NCI-H82 treated with DMSO at 0.1 percent for 48 hours (cell line): ENCODE data around the gene ARHGAP21.
"Not testable (repeated sequence)": the region's sequence is repeated elsewhere in the genome, so short reads cannot be mapped to it uniquely, and the experiment has no call there.

Experiments used
- DNase-seq: peaks from one replicate; lab custom pipeline; 2025; ENCODE audit not compliant: unreplicated experiment; lab: John Stamatoyannopoulos, UW

Gene ARHGAP21

GRCh38 chr10:24723788-24724380 lies at the start of gene ARHGAP21:
Gene ARHGAP21 (minus strand): TSS chr10:24723887. CDS start chr10:24721899, 1,988 bp downstream.
- DNase-seq: no peak

GRCh38 chr10:24771943-24772694 lies 48.4 kb upstream of the ARHGAP21 start:
- DNase-seq: no peak

- DNase-seq: not testable (repeated sequence)
Observed at GRCh38 chr10:24764991-24765390, 41.3 kb upstream of the ARHGAP21 start.

GRCh38 chr10:24762966-24763623 lies 39.4 kb upstream of the ARHGAP21 start:
- no peak for DNase-seq

GRCh38 chr10:24762161-24762924 lies 38.7 kb upstream of the ARHGAP21 start:
- DNase-seq: no peak

GRCh38 chr10:24759672-24760071 lies 36.0 kb upstream of the ARHGAP21 start:
- DNase-seq: no peak

- not testable (repeated sequence) for DNase-seq
Observed at GRCh38 chr10:24758254-24758653, 34.6 kb upstream of the ARHGAP21 start.

GRCh38 chr10:24756283-24756682 lies 32.6 kb upstream of the ARHGAP21 start:
- no peak for DNase-seq

- DNase-seq: no peak
Observed at GRCh38 chr10:24751716-24752115, 28.0 kb upstream of the ARHGAP21 start.

GRCh38 chr10:24750695-24751094 lies 27.0 kb upstream of the ARHGAP21 start:
- no peak for DNase-seq

- no peak for DNase-seq
Observed at GRCh38 chr10:24748214-24748613, 24.5 kb upstream of the ARHGAP21 start.

GRCh38 chr10:24744946-24745345 lies 21.3 kb upstream of the ARHGAP21 start:
- DNase-seq: no peak

- DNase-seq: no peak
Observed at GRCh38 chr10:24740714-24741113, 17.0 kb upstream of the ARHGAP21 start.

GRCh38 chr10:24737001-24737400 lies 13.3 kb upstream of the ARHGAP21 start:
- no peak for DNase-seq

- DNase-seq: no peak
Observed at GRCh38 chr10:24731942-24732341, 8.3 kb upstream of the ARHGAP21 start.

GRCh38 chr10:24730811-24731210 lies 7.1 kb upstream of the ARHGAP21 start:
- no peak for DNase-seq

GRCh38 chr10:24727786-24728185 lies 4.1 kb upstream of the ARHGAP21 start:
- DNase-seq: no peak

GRCh38 chr10:24726626-24727025 lies 2.9 kb upstream of the ARHGAP21 start:
- no peak for DNase-seq

- DNase-seq: not testable (repeated sequence)
Observed at GRCh38 chr10:24726029-24726428, 2.3 kb upstream of the ARHGAP21 start.

GRCh38 chr10:24724381-24725228 lies 918 bp upstream of the ARHGAP21 start:
- peak; percentile 75 for DNase-seq
